Skeletal muscle tissue (tissue), 4 donors: ENCODE data around the gene USP17L30. TPM values are rescaled to one million over a fixed set of nuclear protein-coding genes. Genes with fewer than 3 reads are reported as not detected.
"Not testable (repeated sequence)": the region's sequence is repeated elsewhere in the genome, so short reads cannot be mapped to it uniquely, and the experiment has no call there.

Source experiments
- H3K27ac ChIP-seq: one replicate; pipeline ENCODE4 v1.7.0; 2013; ENCODE audit warnings: mild to moderate bottlenecking, low read depth, low read length, inconsistent platforms
- H3K27me3 ChIP-seq, 3 donors: one replicate each; pipeline ENCODE4 v1.7.0; 2013; ENCODE audit warnings: low read length in 3 of 3; ENCODE audit not compliant: control insufficient read depth in 3 of 3, insufficient read depth in 3 of 3
- H3K36me3 ChIP-seq, 3 donors: one replicate each; pipeline ENCODE4 v1.7.0; 2013; ENCODE audit warnings: low read length in 3 of 3; ENCODE audit not compliant: control insufficient read depth in 3 of 3, insufficient read depth in 3 of 3
- H3K4me1 ChIP-seq, 3 donors: one replicate each; pipeline ENCODE4 v1.7.0; 2013; ENCODE audit warnings: low read length in 3 of 3, mild to moderate bottlenecking in 3 of 3; ENCODE audit not compliant: control insufficient read depth in 3 of 3, insufficient read depth in 3 of 3
- H3K4me3 ChIP-seq, 3 donors: one replicate each; pipeline ENCODE4 v1.7.0; 2013; ENCODE audit warnings: low read length in 3 of 3
- H3K9ac ChIP-seq, 3 donors: one replicate each; pipeline ENCODE4 v1.7.0; 2013; ENCODE audit warnings: low read length in 3 of 3, mild to moderate bottlenecking in 3 of 3, moderate library complexity in 2 of 3, low read depth in 1 of 3
- H3K9me3 ChIP-seq, 3 donors: one replicate each; pipeline ENCODE4 v1.7.0; 2013; ENCODE audit warnings: low read length in 3 of 3; ENCODE audit not compliant: control insufficient read depth in 3 of 3
- total RNA-seq: library from RNA; depleted of rRNA; stranded (reverse); fragments of >200 nt; gene quantifications from one replicate; pipeline ENCODE4 v1.2.3, GENCODE V29; 2014
- donor health status: Osteomylitis.

Gene USP17L30, protein sequence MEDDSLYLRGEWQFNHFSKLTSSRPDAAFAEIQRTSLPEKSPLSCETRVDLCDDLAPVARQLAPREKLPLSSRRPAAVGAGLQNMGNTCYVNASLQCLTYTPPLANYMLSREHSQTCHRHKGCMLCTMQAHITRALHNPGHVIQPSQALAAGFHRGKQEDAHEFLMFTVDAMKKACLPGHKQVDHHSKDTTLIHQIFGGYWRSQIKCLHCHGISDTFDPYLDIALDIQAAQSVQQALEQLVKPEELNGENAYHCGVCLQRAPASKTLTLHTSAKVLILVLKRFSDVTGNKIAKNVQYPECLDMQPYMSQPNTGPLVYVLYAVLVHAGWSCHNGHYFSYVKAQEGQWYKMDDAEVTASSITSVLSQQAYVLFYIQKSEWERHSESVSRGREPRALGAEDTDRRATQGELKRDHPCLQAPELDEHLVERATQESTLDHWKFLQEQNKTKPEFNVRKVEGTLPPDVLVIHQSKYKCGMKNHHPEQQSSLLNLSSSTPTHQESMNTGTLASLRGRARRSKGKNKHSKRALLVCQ
- total RNA-seq, result not detected

GRCh38 chr4:9362829-9363228, at the start of gene USP17L30:
TSS of gene USP17L30 (plus strand) at chr4:9363129. CDS start at chr4:9363129, 0 bp downstream.
- not testable (repeated sequence) for H3K27ac ChIP-seq, H3K4me1 ChIP-seq, H3K9me3 ChIP-seq, H3K4me3 ChIP-seq, H3K36me3 ChIP-seq, H3K27me3 ChIP-seq, H3K9ac ChIP-seq

DNA sequence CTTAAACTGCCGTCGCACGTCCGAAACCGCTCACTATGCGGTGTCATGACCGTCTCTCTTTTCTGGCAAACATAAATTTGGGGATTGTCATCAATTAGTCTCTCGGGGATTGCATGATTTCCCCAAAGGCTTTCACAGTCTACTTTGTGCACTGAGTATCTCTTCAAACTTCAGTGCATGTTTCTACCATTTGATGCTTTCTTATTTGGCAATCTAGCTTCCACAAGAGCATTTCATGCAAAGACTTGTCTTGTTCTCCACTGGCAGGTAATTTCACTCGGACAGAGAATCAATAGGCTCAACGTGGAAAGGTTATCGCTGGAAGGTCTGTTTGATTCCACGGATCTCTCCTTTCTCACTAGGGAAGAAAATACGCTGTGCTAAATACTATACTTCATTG, 38.7 kb upstream of the USP17L30 start:
- not testable (repeated sequence) for H3K27me3 ChIP-seq, H3K4me3 ChIP-seq, H3K4me1 ChIP-seq, H3K9ac ChIP-seq, H3K36me3 ChIP-seq, H3K9me3 ChIP-seq, H3K27ac ChIP-seq

- not testable (repeated sequence) for H3K36me3 ChIP-seq, H3K9me3 ChIP-seq, H3K27me3 ChIP-seq, H3K4me1 ChIP-seq, H3K27ac ChIP-seq, H3K4me3 ChIP-seq, H3K9ac ChIP-seq
These were observed 38.1 kb upstream of the USP17L30 start, which contains the start of gene USP17L24 for GRCh38 chr4:9324865-9325264. TSS of gene USP17L24 (plus strand) at chr4:9325165. CDS start at chr4:9325165, 0 bp downstream.

GRCh38 chr4:9329611-9330010, 33.3 kb upstream of the USP17L30 start, which contains the start of gene USP17L25:
TSS of gene USP17L25 (plus strand) at chr4:9329911. CDS start at chr4:9329911, 0 bp downstream.
- not testable (repeated sequence) for H3K9ac ChIP-seq, H3K27me3 ChIP-seq, H3K4me1 ChIP-seq, H3K36me3 ChIP-seq, H3K4me3 ChIP-seq, H3K9me3 ChIP-seq, H3K27ac ChIP-seq

GRCh38 chr4:9334358-9334757, 28.6 kb upstream of the USP17L30 start, which contains the start of gene USP17L26:
TSS of gene USP17L26 (plus strand) at chr4:9334658. CDS start at chr4:9334658, 0 bp downstream.
- not testable (repeated sequence) for H3K36me3 ChIP-seq, H3K27me3 ChIP-seq, H3K9ac ChIP-seq, H3K4me1 ChIP-seq, H3K9me3 ChIP-seq, H3K4me3 ChIP-seq, H3K27ac ChIP-seq

GRCh38 chr4:9339103-9339502, 23.8 kb upstream of the USP17L30 start, which contains the start of gene USP17L5:
TSS of gene USP17L5 (plus strand) at chr4:9339403. CDS start at chr4:9339403, 0 bp downstream.
- H3K4me3 ChIP-seq, H3K9ac ChIP-seq, H3K27ac ChIP-seq, H3K36me3 ChIP-seq, H3K27me3 ChIP-seq, H3K4me1 ChIP-seq, H3K9me3 ChIP-seq: not testable (repeated sequence)

- not testable (repeated sequence) for H3K36me3 ChIP-seq, H3K4me1 ChIP-seq, H3K27ac ChIP-seq, H3K4me3 ChIP-seq, H3K9me3 ChIP-seq, H3K27me3 ChIP-seq, H3K9ac ChIP-seq
These were observed 19.1 kb upstream of the USP17L30 start, which contains the start of gene USP17L27 for GRCh38 chr4:9343848-9344247. TSS of gene USP17L27 (plus strand) at chr4:9344148. CDS start at chr4:9344148, 0 bp downstream.

- H3K36me3 ChIP-seq, H3K27ac ChIP-seq, H3K4me1 ChIP-seq, H3K4me3 ChIP-seq, H3K9ac ChIP-seq, H3K27me3 ChIP-seq, H3K9me3 ChIP-seq: not testable (repeated sequence)
These were observed 14.3 kb upstream of the USP17L30 start, which contains the start of gene USP17L28 for GRCh38 chr4:9348593-9348992. TSS of gene USP17L28 (plus strand) at chr4:9348893. CDS start at chr4:9348893, 0 bp downstream.

DNA sequence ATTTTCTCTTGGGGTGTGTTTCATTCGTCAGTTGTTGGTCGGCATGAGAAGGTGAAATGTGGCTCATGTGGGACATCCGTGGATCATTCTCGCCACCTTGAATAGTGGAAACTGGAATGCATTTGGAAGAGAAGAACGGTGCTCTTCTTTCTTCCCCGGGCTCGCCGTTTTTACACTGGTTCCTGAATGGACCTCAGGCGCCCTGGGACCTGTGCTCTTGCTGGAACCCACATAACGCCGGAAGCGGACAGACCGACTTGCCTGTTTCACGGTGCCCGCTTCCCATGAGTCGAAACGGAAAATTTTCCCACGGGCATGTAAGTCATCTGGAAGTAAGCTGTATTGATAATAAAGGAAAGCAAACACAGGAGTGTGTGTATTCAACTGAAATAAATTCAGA, 12.1 kb upstream of the USP17L30 start:
- not testable (repeated sequence) for H3K36me3 ChIP-seq, H3K27ac ChIP-seq

GRCh38 chr4:9353338-9353737, 9.6 kb upstream of the USP17L30 start, which contains the start of gene USP17L29:
TSS of gene USP17L29 (plus strand) at chr4:9353638. CDS start at chr4:9353638, 0 bp downstream.
- not testable (repeated sequence) for H3K4me1 ChIP-seq, H3K27ac ChIP-seq, H3K27me3 ChIP-seq, H3K9me3 ChIP-seq, H3K4me3 ChIP-seq, H3K36me3 ChIP-seq, H3K9ac ChIP-seq

More for the DNA sequence above, 12.1 kb upstream of the USP17L30 start:
- not testable (repeated sequence) for H3K9me3 ChIP-seq, H3K27me3 ChIP-seq, H3K9ac ChIP-seq, H3K4me3 ChIP-seq, H3K4me1 ChIP-seq
